Caco-2 (cell line): ENCODE data around the gene SPSB4. TPM values are rescaled to one million over a fixed set of nuclear protein-coding genes. Genes with fewer than 3 reads are reported as not detected.

Source experiments
- BruUV-seq: library from RNA; stranded (reverse); fragments of 400-500 nt; replicated peaks from 2 replicates; lab custom pipeline; 2021; lab: Mats Ljungman, UMichigan
- CTCF ChIA-PET: fragments of 300-600 bp; sonication (Branson Sonifier 250); formaldehyde crosslinking; loops from one replicate; lab custom pipeline; 2022; ENCODE audit warnings: antibody characterized with exemption; lab: Charles Lee
- POLR2A ChIA-PET: fragments of 300-600 bp; sonication (Branson Sonifier 250); formaldehyde crosslinking; loops from one replicate; lab custom pipeline; 2022; ENCODE audit warnings: antibody characterized with exemption; lab: Charles Lee
- DNase-seq, 2 experiments: peaks; one replicate each; pipeline versions ENCODE4 v3.0.0 to v3.0.0-alpha.2; 2020 to 2022
- H3K27me3 ChIP-seq: replicated peaks from 2 replicates; pipeline ENCODE4 v1.6.0; 2011; ENCODE audit warnings: low read length; ENCODE audit not compliant: control insufficient read depth, insufficient read depth
- H3K36me3 ChIP-seq: 2 replicates; pipeline ENCODE4 v1.5.1; 2011; ENCODE audit warnings: low read length; ENCODE audit not compliant: control insufficient read depth, insufficient read depth
- H3K4me1 ChIP-seq: fragments of 250-450 bp; sonication (Bioruptor Pico); 2 replicates; pipeline ENCODE4 v1.5.1; 2020; ENCODE audit warnings: mild to moderate bottlenecking
- H3K4me3 ChIP-seq: 2 replicates; pipeline ENCODE4 v1.5.1; 2011; ENCODE audit warnings: low read depth, mild to moderate bottlenecking, control low read depth, low read length
- H3K9me3 ChIP-seq: fragments of 250-450 bp; sonication (Bioruptor Pico); 2 replicates; pipeline ENCODE4 v1.5.1; 2020; ENCODE audit warnings: mild to moderate bottlenecking, moderate library complexity
- H3K27ac Mint-ChIP-seq: one replicate; pipeline ENCODE4 v1.8.0; 2022; ENCODE audit warnings: mixed read lengths; ENCODE audit not compliant: unreplicated experiment
- H3K27me3 Mint-ChIP-seq: one replicate; pipeline ENCODE4 v1.8.0; 2022; ENCODE audit warnings: mixed read lengths; ENCODE audit not compliant: insufficient read depth, unreplicated experiment
- H3K36me3 Mint-ChIP-seq: one replicate; pipeline ENCODE4 v1.8.0; 2022; ENCODE audit warnings: mild to moderate bottlenecking, mixed read lengths; ENCODE audit not compliant: insufficient read depth, unreplicated experiment
- H3K4me1 Mint-ChIP-seq: one replicate; pipeline ENCODE4 v1.8.0; 2022; ENCODE audit warnings: low read depth, mixed read lengths; ENCODE audit not compliant: unreplicated experiment
- H3K4me3 Mint-ChIP-seq: one replicate; pipeline ENCODE4 v1.8.0; 2022; ENCODE audit warnings: mild to moderate bottlenecking, moderate library complexity, mixed read lengths; ENCODE audit not compliant: unreplicated experiment
- H3K9me3 Mint-ChIP-seq: one replicate; pipeline ENCODE4 v1.8.0; 2022; ENCODE audit warnings: mixed read lengths; ENCODE audit not compliant: unreplicated experiment
- intact Hi-C: fragments of 100-400 bp; cut with micrococcal nuclease; formaldehyde crosslinking; loops from one replicate; pipeline ENCODE4 v1.10.0; 2022; ENCODE audit not compliant: unreplicated experiment
- total RNA-seq: library from RNA; stranded (reverse); gene quantifications from 2 replicates; pipeline ENCODE4 v1.2.3, GENCODE V29; 2022
- TF ChIP-seq, protein P1 (sequence below), 2 experiments: fragments of 200-600 bp in 1 of 2; IDR thresholded peaks; 1 replicate in 1 of 2; 2 replicates in 1 of 2; pipeline versions ENCODE4 v1.5.1 to v1.8.0; 2011 to 2022; ENCODE audit warnings: antibody characterized with exemption in 1 of 2, control low read depth in 1 of 2, inconsistent platforms in 1 of 2, low read depth in 1 of 2, low read length in 1 of 2, mild to moderate bottlenecking in 1 of 2, moderate library complexity in 1 of 2; ENCODE audit not compliant: insufficient read depth in 1 of 2, severe bottlenecking in 1 of 2, unreplicated experiment in 1 of 2

SPSB4 gene
- total RNA-seq, 1 experiment from 2014 or later, result not detected

DNA sequence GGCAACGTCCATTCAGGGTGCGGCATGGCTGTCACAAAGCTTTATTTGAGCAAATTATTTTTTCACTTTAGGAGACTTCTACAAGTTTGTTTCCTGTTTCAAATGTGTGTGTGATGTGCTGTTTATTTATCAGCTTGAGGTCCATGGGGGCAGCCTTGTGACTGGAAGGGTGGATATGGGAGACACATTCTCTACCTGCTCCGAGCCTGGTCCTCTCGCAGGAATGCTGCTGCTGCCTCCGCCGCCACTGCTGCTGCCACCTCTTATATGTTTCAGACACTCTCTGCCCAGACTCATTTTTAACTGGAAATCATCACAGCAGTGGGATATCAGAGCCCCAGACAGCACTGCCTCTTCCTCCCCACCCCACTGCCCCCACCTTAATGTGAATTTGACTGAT lies 97.0 kb downstream of the SPSB4 start:
- POLR2A ChIA-PET, result no interaction called here
- Mint-ChIP-seq H3K27me3 (peaks cover 2% of the 10 kb centered on the region), H3K36me3 (no peaks in the 10 kb centered on the region), H3K4me3 (no peak overlapping the region), H3K9me3 (no peaks in the 10 kb centered on the region), H3K27ac (no peak overlapping the region), H3K4me1 (no peaks in the 10 kb centered on the region)
- Histone ChIP-seq H3K9me3 (no peaks in the 10 kb centered on the region), H3K36me3 (no peaks in the 10 kb centered on the region), H3K27me3 (no peaks in the 10 kb centered on the region; the same call in 1 of the 2 replicates), H3K4me1 (no peaks in the 10 kb centered on the region), H3K4me3 (no peak overlapping the region)
- TF ChIP-seq, protein P1, sequence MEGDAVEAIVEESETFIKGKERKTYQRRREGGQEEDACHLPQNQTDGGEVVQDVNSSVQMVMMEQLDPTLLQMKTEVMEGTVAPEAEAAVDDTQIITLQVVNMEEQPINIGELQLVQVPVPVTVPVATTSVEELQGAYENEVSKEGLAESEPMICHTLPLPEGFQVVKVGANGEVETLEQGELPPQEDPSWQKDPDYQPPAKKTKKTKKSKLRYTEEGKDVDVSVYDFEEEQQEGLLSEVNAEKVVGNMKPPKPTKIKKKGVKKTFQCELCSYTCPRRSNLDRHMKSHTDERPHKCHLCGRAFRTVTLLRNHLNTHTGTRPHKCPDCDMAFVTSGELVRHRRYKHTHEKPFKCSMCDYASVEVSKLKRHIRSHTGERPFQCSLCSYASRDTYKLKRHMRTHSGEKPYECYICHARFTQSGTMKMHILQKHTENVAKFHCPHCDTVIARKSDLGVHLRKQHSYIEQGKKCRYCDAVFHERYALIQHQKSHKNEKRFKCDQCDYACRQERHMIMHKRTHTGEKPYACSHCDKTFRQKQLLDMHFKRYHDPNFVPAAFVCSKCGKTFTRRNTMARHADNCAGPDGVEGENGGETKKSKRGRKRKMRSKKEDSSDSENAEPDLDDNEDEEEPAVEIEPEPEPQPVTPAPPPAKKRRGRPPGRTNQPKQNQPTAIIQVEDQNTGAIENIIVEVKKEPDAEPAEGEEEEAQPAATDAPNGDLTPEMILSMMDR (IDR thresholded peaks at IDR 0.05; ENCODE audit: insufficient read depth in 1 of 2, low read depth in 1 of 2, low read length in 1 of 2, severe bottlenecking in 1 of 2, unreplicated experiment in 1 of 2), result no peak
- DNase-seq, result no peak
- CTCF ChIA-PET, result interaction anchor here (1.5 kb wide), 1 partner anchor 33 kb away, joined by 4 read pairs; no protein-coding TSS in a partner anchor
- BruUV-seq, result no TSS peak
- intact Hi-C loops, result no loop called here

DNA sequence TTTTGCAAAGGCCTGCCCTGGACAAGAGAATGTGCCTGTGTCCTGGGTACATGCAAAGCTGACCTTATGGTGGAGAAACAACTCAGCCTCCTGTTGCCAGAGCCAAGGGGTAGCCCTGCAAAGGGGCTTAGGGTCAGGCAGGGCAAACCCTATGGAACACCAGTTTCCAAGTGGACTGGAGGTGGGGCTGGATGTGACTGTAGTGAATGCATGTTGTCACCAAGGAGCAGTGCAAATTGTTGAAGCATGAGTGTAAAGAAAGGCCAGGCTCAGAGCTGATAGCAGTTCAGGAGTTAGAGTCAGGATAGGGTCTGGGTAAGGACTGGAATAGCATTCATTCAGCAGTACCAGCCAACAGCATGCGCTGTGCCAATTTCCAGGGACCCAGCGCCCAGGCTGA lies 97.6 kb downstream of the SPSB4 start:
- H3K27me3 Mint-ChIP-seq, result peaks cover 2% of the 10 kb centered on the region
- POLR2A ChIA-PET, result no interaction called here
- no peak overlapping the region for H3K4me3 Mint-ChIP-seq
- Histone ChIP-seq H3K4me3 (no peak overlapping the region), H3K9me3 (no peaks in the 10 kb centered on the region), H3K27me3 (no peaks in the 10 kb centered on the region; the same call in 1 of the 2 replicates), H3K4me1 (no peaks in the 10 kb centered on the region), H3K36me3 (no peaks in the 10 kb centered on the region)
- TF ChIP-seq, protein P1 (IDR thresholded peaks at IDR 0.05; ENCODE audit: insufficient read depth in 1 of 2, low read depth in 1 of 2, low read length in 1 of 2, severe bottlenecking in 1 of 2, unreplicated experiment in 1 of 2), result no peak
- H3K27ac Mint-ChIP-seq, result no peak overlapping the region
- H3K9me3 Mint-ChIP-seq, result no peaks in the 10 kb centered on the region
- no peak for DNase-seq
- H3K4me1 Mint-ChIP-seq, result no peaks in the 10 kb centered on the region
- no TSS peak for BruUV-seq
- no peaks in the 10 kb centered on the region for H3K36me3 Mint-ChIP-seq
- intact Hi-C loops, result no loop called here
- CTCF ChIA-PET, result interaction anchor here (0.9 to 1.5 kb wide), 2 partner anchors 34 to 150 kb away, joined by 3 to 4 read pairs; no protein-coding TSS in a partner anchor

GRCh38 chr3:141150081-141150830 lies 99.1 kb downstream of the SPSB4 start:
- Histone ChIP-seq H3K4me3 (no peak overlapping the region), H3K9me3 (no peaks in the 10 kb centered on the region), H3K36me3 (no peaks in the 10 kb centered on the region), H3K27me3 (no peaks in the 10 kb centered on the region; the same call in 1 of the 2 replicates), H3K4me1 (no peaks in the 10 kb centered on the region)
- ChIA-PET CTCF (interaction anchor here (0.6 to 0.9 kb wide), 2 partner anchors 45 to 150 kb away, joined by 3 to 7 read pairs; no protein-coding TSS in a partner anchor), POLR2A (no interaction called here)
- no peaks in the 10 kb centered on the region for H3K4me1 Mint-ChIP-seq
- BruUV-seq, result no TSS peak
- DNase-seq, result no peak
- no peaks in the 10 kb centered on the region for H3K9me3 Mint-ChIP-seq
- no peak overlapping the region for H3K27ac Mint-ChIP-seq
- no peaks in the 10 kb centered on the region for H3K36me3 Mint-ChIP-seq
- no peak overlapping the region for H3K4me3 Mint-ChIP-seq
- TF ChIP-seq, protein P1 (IDR thresholded peaks at IDR 0.05; ENCODE audit: insufficient read depth in 1 of 2, low read depth in 1 of 2, low read length in 1 of 2, severe bottlenecking in 1 of 2, unreplicated experiment in 1 of 2), result peak in 1 of 2 experiments; percentile 19
- intact Hi-C loops, result no loop called here
- H3K27me3 Mint-ChIP-seq, result peaks cover 2% of the 10 kb centered on the region
